Adrenal gland (tissue), 12 donors: ENCODE results near the gene CLDN18. TPM values are rescaled to one million over a fixed set of nuclear protein-coding genes. Genes with fewer than 3 reads are reported as not detected.

ENCODE experiments used
- DNase-seq, 7 donors: peaks; one replicate each; pipeline ENCODE4 v3.0.0-alpha.2; 2019 to 2020
- H3K27ac ChIP-seq, 5 donors: fragments of 200-600 bp; sonication (generic) in 4 of 5; 1 replicate in 3 of 5; 2 replicates in 2 of 5; pipeline versions ENCODE4 v1.5.1 to v1.8.0; 2016 to 2020; ENCODE audit warnings: mild to moderate bottlenecking in 1 of 5
- H3K27me3 ChIP-seq: fragments of 200-600 bp; 2 replicates; pipeline ENCODE4 v1.8.0; 2021
- H3K36me3 ChIP-seq, 2 donors: fragments of 200-600 bp; replicated peaks in 1 of 2; 1 replicate in 1 of 2; 2 replicates in 1 of 2; pipeline versions ENCODE4 v1.5.1 to v1.8.0; 2018 to 2022
- H3K4me1 ChIP-seq, 2 donors: fragments of 200-600 bp; replicated peaks in 1 of 2; 1 replicate in 1 of 2; 2 replicates in 1 of 2; pipeline versions ENCODE4 v1.5.1 to v1.8.0; 2018 to 2021
- H3K4me3 ChIP-seq, 4 donors: fragments of 200-600 bp; sonication (generic) in 3 of 4; one replicate each; pipeline ENCODE4 v1.5.1; 2016 to 2018
- H3K9me3 ChIP-seq, 3 donors: fragments of 200-600 bp; sonication (generic) in 1 of 3; replicated peaks in 1 of 3; 1 replicate in 2 of 3; 2 replicates in 1 of 3; pipeline versions ENCODE4 v1.5.1 to v1.8.0; 2016 to 2021
- POLR2A ChIP-seq, 2 donors: fragments of 450-650 bp; IDR thresholded peaks; one replicate each; pipeline ENCODE4 v1.6.1; 2017; ENCODE audit warnings: antibody characterized with exemption in 2 of 2, mild to moderate bottlenecking in 2 of 2, moderate library complexity in 1 of 2
- WGBS, 4 donors: extraction: QIAGEN DNeasy Blood & Tissue Kit in 2 of 4; methylation state at CpG; one replicate each; pipeline versions ENCODE4 v1.1.5 to v1.1.7; 2013 to 2017; 5-methylcytosine and 5-hydroxymethylcytosine counted together
- intact Hi-C, 2 donors: fragments of 100-400 bp; cut with DNase I; formaldehyde crosslinking; loops; one replicate each; pipeline versions ENCODE4 v1.14.1 to v1.15.0; 2022 to 2023
- polyA plus RNA-seq, 3 donors: library from polyadenylated mRNA; stranded (reverse); fragments of 200-250 nt in 2 of 3; fragments of 350-450 nt in 1 of 3; fragmentation: Illumina TruSeq in 1 of 3; extraction: RNeasy Lipid Tissue Mini Kit (QIAGEN cat#74804) in 1 of 3; gene quantifications; one replicate each; pipeline ENCODE4 v1.2.3, GENCODE V29; 2013 to 2014
- total RNA-seq, 9 donors: library from RNA; depleted of rRNA in 4 of 9; stranded (reverse); fragments of >200 nt in 4 of 9; fragments of 120-200 nt in 1 of 9; fragmentation: NEBNext Ultra II Directional in 1 of 9; extraction: Animal tissue kit (Norgen Biotek cat#: 25700) in 1 of 9; gene quantifications; one replicate each; pipeline versions ENCODE4 v1.1.0 to v1.2.4, GENCODE V29; 2013 to 2023
- TF ChIP-seq, protein P1 (sequence below), 6 experiments: fragments of 450-650 bp in 4 of 6; fragments of 200-600 bp in 2 of 6; sonication (generic) in 1 of 6; IDR thresholded peaks; 1 replicate in 5 of 6; 2 replicates in 1 of 6; pipeline versions ENCODE4 v1.5.1 to v1.8.0; 2016 to 2021; ENCODE audit warnings: antibody characterized with exemption in 6 of 6, mild to moderate bottlenecking in 2 of 6, moderate library complexity in 1 of 6
- donor health status: healthy with polysubstance abuse.
- donor health status: Bipolar disorder and iron deficiency.
- donor health status: DM: yes; HTN: yes; CAD: no.
- donor health status: DM: no; HTN: no; CAD: no.
- donor health status: DM: no; HTN: no; CAD: no.
- donor health status: DM: yes; HTN: yes; CAD: no.

Gene CLDN18
- total and polyA plus RNA-seq, 12 donors: 0.03 to 0.31 (median 0.21) TPM; not detected in 8

- no peak overlapping the region for H3K27ac ChIP-seq
- no peak for DNase-seq
Measured at GRCh38 chr3:138046955-138047354, 37.0 kb downstream of the CLDN18 start.

GRCh38 chr3:138047596-138048158 is 37.7 kb downstream of the CLDN18 start:
- H3K27me3 ChIP-seq: no peaks in the 10 kb centered on the region
- DNase-seq: no peak
- no peak overlapping the region for H3K4me3 ChIP-seq
- intact Hi-C loops: no loop called here
- no peak for TF ChIP-seq POLR2A (IDR thresholded peaks at IDR 0.05)
- TF ChIP-seq, protein P1, sequence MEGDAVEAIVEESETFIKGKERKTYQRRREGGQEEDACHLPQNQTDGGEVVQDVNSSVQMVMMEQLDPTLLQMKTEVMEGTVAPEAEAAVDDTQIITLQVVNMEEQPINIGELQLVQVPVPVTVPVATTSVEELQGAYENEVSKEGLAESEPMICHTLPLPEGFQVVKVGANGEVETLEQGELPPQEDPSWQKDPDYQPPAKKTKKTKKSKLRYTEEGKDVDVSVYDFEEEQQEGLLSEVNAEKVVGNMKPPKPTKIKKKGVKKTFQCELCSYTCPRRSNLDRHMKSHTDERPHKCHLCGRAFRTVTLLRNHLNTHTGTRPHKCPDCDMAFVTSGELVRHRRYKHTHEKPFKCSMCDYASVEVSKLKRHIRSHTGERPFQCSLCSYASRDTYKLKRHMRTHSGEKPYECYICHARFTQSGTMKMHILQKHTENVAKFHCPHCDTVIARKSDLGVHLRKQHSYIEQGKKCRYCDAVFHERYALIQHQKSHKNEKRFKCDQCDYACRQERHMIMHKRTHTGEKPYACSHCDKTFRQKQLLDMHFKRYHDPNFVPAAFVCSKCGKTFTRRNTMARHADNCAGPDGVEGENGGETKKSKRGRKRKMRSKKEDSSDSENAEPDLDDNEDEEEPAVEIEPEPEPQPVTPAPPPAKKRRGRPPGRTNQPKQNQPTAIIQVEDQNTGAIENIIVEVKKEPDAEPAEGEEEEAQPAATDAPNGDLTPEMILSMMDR (IDR thresholded peaks at IDR 0.05): no peak
- no peak overlapping the region for H3K27ac ChIP-seq
- H3K36me3 ChIP-seq: no peaks in the 10 kb centered on the region
- no peaks in the 10 kb centered on the region for H3K4me1 ChIP-seq
- 73 to 81% (median 76%) methylated on average over 5 of the region's 5 CpGs for WGBS, 4 donors
- no peaks in the 10 kb centered on the region for H3K9me3 ChIP-seq

More at GRCh38 chr3:138046955-138047354, 37.0 kb downstream of the CLDN18 start:
- H3K9me3 ChIP-seq: no peaks in the 10 kb centered on the region
- intact Hi-C loops: no loop called here
- no peaks in the 10 kb centered on the region for H3K4me1 ChIP-seq
- no peak overlapping the region for H3K4me3 ChIP-seq
- 27 to 95% (median 61%) methylated on average over 3 of the region's 3 CpGs for WGBS, 4 donors
- TF ChIP-seq, protein P1 (IDR thresholded peaks at IDR 0.05): no peak
- TF ChIP-seq POLR2A (IDR thresholded peaks at IDR 0.05): no peak
- H3K36me3 ChIP-seq: no peaks in the 10 kb centered on the region
- H3K27me3 ChIP-seq: no peaks in the 10 kb centered on the region

DNA sequence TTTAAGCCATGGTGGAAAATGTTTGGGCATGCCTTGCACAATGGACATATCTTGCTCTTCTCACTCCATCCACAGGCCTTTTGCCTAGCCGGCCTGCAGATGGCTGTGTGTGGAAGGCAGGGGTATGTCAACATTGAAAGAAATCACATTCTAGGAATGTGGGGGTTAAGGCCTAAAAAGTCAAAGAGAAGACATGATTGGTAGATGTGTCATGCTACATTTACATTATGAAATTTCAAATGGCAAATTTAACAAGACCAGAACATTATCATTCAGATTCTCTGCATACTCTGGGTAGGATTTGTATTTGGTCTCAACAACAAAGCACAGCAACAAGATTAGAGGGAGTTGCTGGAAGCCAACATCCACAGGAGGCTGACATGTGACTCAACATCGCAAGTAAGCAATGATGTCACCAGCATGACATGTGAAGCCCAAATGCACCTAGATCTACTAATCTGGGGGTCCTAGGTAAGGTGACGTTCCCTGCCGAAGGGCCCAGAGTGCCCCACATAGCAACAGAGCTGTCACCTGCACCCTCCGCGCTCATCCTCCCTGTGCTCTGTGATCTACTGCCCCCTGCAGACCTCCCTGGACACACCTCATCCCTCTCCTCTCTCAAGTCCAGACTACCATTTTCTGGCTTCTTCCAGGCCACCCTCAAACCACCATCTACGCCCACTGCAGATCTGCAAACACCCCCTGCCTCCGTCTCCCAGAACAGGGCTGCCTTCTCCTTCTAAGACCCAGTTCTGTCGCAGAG is 39.4 kb downstream of the CLDN18 start:
- intact Hi-C loops: no loop called here
- WGBS, 4 donors: 93 to 97% (median 95%) methylated on average over 8 to 9 of the region's 9 CpGs
- TF ChIP-seq POLR2A (IDR thresholded peaks at IDR 0.05): no peak
- TF ChIP-seq, protein P1 (IDR thresholded peaks at IDR 0.05): no peak

GRCh38 chr3:138051947-138052802 is 42.2 kb downstream of the CLDN18 start:
- intact Hi-C loops: no loop called here
- 41 to 55% (median 45%) methylated on average over 6 to 8 of the region's 8 CpGs for WGBS, 4 donors
- Histone ChIP-seq H3K9me3 (no peaks in the 10 kb centered on the region), H3K27me3 (no peaks in the 10 kb centered on the region), H3K4me1 (no peaks in the 10 kb centered on the region), H3K4me3 (no peak overlapping the region), H3K27ac (no peak overlapping the region), H3K36me3 (no peaks in the 10 kb centered on the region)
- TF ChIP-seq, protein P1 (IDR thresholded peaks at IDR 0.05): peak; percentile 53 to 69 (median 61)
- TF ChIP-seq POLR2A (IDR thresholded peaks at IDR 0.05): no peak
- peak; percentile 35 to 75 (median 50) for DNase-seq

More for the DNA sequence above, 39.4 kb downstream of the CLDN18 start:
- Histone ChIP-seq H3K9me3 (no peaks in the 10 kb centered on the region), H3K4me3 (no peak overlapping the region), H3K27ac (no peak overlapping the region), H3K36me3 (no peaks in the 10 kb centered on the region), H3K4me1 (no peaks in the 10 kb centered on the region), H3K27me3 (no peaks in the 10 kb centered on the region)
- DNase-seq: no peak
